ENCODE data around the gene MS4A12.
"Not testable (repeated sequence)": the region's sequence is repeated elsewhere in the genome, so short reads cannot be mapped to it uniquely, and the experiment has no call there.

Gene MS4A12

GRCh38 chr11:60513496-60514460, 21.2 kb downstream of the MS4A12 start:
- no peak overlapping the region for H3K4me3 ChIP-seq (ENCODE audit: low read length)
- H3K9ac ChIP-seq (ENCODE audit: low read length) = no peak overlapping the region
- no peaks in the 10 kb centered on the region for H3K27me3 ChIP-seq (ENCODE audit: control insufficient read depth, insufficient read depth, low read length)
- no peaks in the 10 kb centered on the region for H3K36me3 ChIP-seq (ENCODE audit: control insufficient read depth, insufficient read depth, low read length)
- H3K4me1 ChIP-seq (ENCODE audit: control insufficient read depth, insufficient read depth, low read length) = peaks cover 4% of the 10 kb centered on the region
- H3K9me3 ChIP-seq (ENCODE audit: control insufficient read depth, low read length) = no peaks in the 10 kb centered on the region

GRCh38 chr11:60515144-60515855, 22.7 kb downstream of the MS4A12 start, which contains the start of gene MS4A13:
MS4A13 (plus strand) TSS chr11:60515392; CDS start chr11:60518084, 2,692 bp downstream.
- Histone ChIP-seq H3K9me3 (ENCODE audit: control insufficient read depth, low read length) (no peaks in the 10 kb centered on the region), H3K9ac (ENCODE audit: low read length) (no peak within 1 kb of the TSS), H3K36me3 (ENCODE audit: control insufficient read depth, insufficient read depth, low read length) (no peaks in the 10 kb centered on the region), H3K4me1 (ENCODE audit: control insufficient read depth, insufficient read depth, low read length) (peaks cover 4% of the 10 kb centered on the region), H3K27me3 (ENCODE audit: control insufficient read depth, insufficient read depth, low read length) (no peaks in the 10 kb centered on the region), H3K4me3 (ENCODE audit: low read length) (no peak within 1 kb of the TSS)

GRCh38 chr11:60528465-60528864, 35.9 kb downstream of the MS4A12 start:
- H3K9ac ChIP-seq (ENCODE audit: low read length) = no peak overlapping the region
- H3K9me3 ChIP-seq (ENCODE audit: control insufficient read depth, low read length) = no peaks in the 10 kb centered on the region
- H3K27me3 ChIP-seq (ENCODE audit: control insufficient read depth, insufficient read depth, low read length) = no peaks in the 10 kb centered on the region
- no peaks in the 10 kb centered on the region for H3K4me1 ChIP-seq (ENCODE audit: control insufficient read depth, insufficient read depth, low read length)
- no peak overlapping the region for H3K4me3 ChIP-seq (ENCODE audit: low read length)
- no peaks in the 10 kb centered on the region for H3K36me3 ChIP-seq (ENCODE audit: control insufficient read depth, insufficient read depth, low read length)

GRCh38 chr11:60528934-60529333, 36.4 kb downstream of the MS4A12 start:
- Histone ChIP-seq H3K36me3 (ENCODE audit: control insufficient read depth, insufficient read depth, low read length) (no peaks in the 10 kb centered on the region), H3K27me3 (ENCODE audit: control insufficient read depth, insufficient read depth, low read length) (no peaks in the 10 kb centered on the region), H3K4me1 (ENCODE audit: control insufficient read depth, insufficient read depth, low read length) (no peaks in the 10 kb centered on the region), H3K9ac (ENCODE audit: low read length) (no peak overlapping the region), H3K9me3 (ENCODE audit: control insufficient read depth, low read length) (no peaks in the 10 kb centered on the region), H3K4me3 (ENCODE audit: low read length) (no peak overlapping the region)

- no peaks in the 10 kb centered on the region for H3K4me1 ChIP-seq (ENCODE audit: control insufficient read depth, insufficient read depth, low read length)
- no peak overlapping the region for H3K9ac ChIP-seq (ENCODE audit: low read length)
- H3K4me3 ChIP-seq (ENCODE audit: low read length) = no peak overlapping the region
- H3K9me3 ChIP-seq (ENCODE audit: control insufficient read depth, low read length) = no peaks in the 10 kb centered on the region
- H3K27me3 ChIP-seq (ENCODE audit: control insufficient read depth, insufficient read depth, low read length) = no peaks in the 10 kb centered on the region
- no peaks in the 10 kb centered on the region for H3K36me3 ChIP-seq (ENCODE audit: control insufficient read depth, insufficient read depth, low read length)
Observed at GRCh38 chr11:60530454-60531100, 38.0 kb downstream of the MS4A12 start.

GRCh38 chr11:60532383-60532782, 39.8 kb downstream of the MS4A12 start:
- not testable (repeated sequence) for H3K4me3 ChIP-seq (ENCODE audit: low read length); H3K9ac ChIP-seq (ENCODE audit: low read length); H3K9me3 ChIP-seq (ENCODE audit: control insufficient read depth, low read length); H3K4me1 ChIP-seq (ENCODE audit: control insufficient read depth, insufficient read depth, low read length); H3K36me3 ChIP-seq (ENCODE audit: control insufficient read depth, insufficient read depth, low read length); H3K27me3 ChIP-seq (ENCODE audit: control insufficient read depth, insufficient read depth, low read length)

- H3K36me3 ChIP-seq (ENCODE audit: control insufficient read depth, insufficient read depth, low read length); H3K9me3 ChIP-seq (ENCODE audit: control insufficient read depth, low read length); H3K4me1 ChIP-seq (ENCODE audit: control insufficient read depth, insufficient read depth, low read length); H3K9ac ChIP-seq (ENCODE audit: low read length); H3K27me3 ChIP-seq (ENCODE audit: control insufficient read depth, insufficient read depth, low read length); H3K4me3 ChIP-seq (ENCODE audit: low read length): not testable (repeated sequence)
Observed at GRCh38 chr11:60538627-60539026, 46.0 kb downstream of the MS4A12 start.

GRCh38 chr11:60544077-60544476, 51.5 kb downstream of the MS4A12 start:
- Histone ChIP-seq H3K27me3 (ENCODE audit: control insufficient read depth, insufficient read depth, low read length) (no peaks in the 10 kb centered on the region), H3K9ac (ENCODE audit: low read length) (no peak overlapping the region), H3K4me1 (ENCODE audit: control insufficient read depth, insufficient read depth, low read length) (no peaks in the 10 kb centered on the region), H3K9me3 (ENCODE audit: control insufficient read depth, low read length) (no peaks in the 10 kb centered on the region), H3K36me3 (ENCODE audit: control insufficient read depth, insufficient read depth, low read length) (no peaks in the 10 kb centered on the region), H3K4me3 (ENCODE audit: low read length) (no peak overlapping the region)

All from mucosa of stomach (tissue), 1 donor.